Neural cell (in vitro differentiated cells): ENCODE measurements around the gene C10orf95. TPM values are rescaled to one million over a fixed set of nuclear protein-coding genes. Genes with fewer than 3 reads are reported as not detected.

ENCODE experiments used
- H2AFZ ChIP-seq: fragments of 200-600, 300-800 bp; sonication (generic), shearing (Covaris generic); 2 replicates; pipeline ENCODE4 v1.6.0; 2014; ENCODE audit warnings: low read depth, mild to moderate bottlenecking, antibody characterized with exemption, low read length, moderate library complexity
- H3F3A ChIP-seq: fragments of 200-600 bp; shearing (Covaris generic); 2 replicates; pipeline ENCODE4 v1.6.1; 2016; ENCODE audit warnings: mild to moderate bottlenecking, moderate library complexity, mixed read lengths, antibody characterized with exemption, low read length; ENCODE audit not compliant: insufficient read depth, poor library complexity, severe bottlenecking
- H3K27ac ChIP-seq: fragments of 200-600, 300-800 bp; sonication (generic), shearing (Covaris generic); 2 replicates; pipeline ENCODE4 v1.5.1; 2014; ENCODE audit warnings: mild to moderate bottlenecking, low read length, moderate library complexity
- H3K27me3 ChIP-seq: fragments of 300-800, 200-600 bp; sonication (generic), shearing (Covaris generic); 2 replicates; pipeline ENCODE4 v1.6.0; 2014; ENCODE audit warnings: mild to moderate bottlenecking, low read depth, low read length, moderate library complexity; ENCODE audit not compliant: insufficient read depth
- H3K36me3 ChIP-seq: fragments of 300-800, 200-600 bp; sonication (generic), shearing (Covaris generic); 2 replicates; pipeline ENCODE4 v1.5.1; 2014; ENCODE audit warnings: mild to moderate bottlenecking, antibody characterized with exemption, low read length, moderate library complexity; ENCODE audit not compliant: insufficient read depth
- H3K4me2 ChIP-seq: fragments of 300-800, 200-600 bp; sonication (generic), shearing (Covaris generic); 2 replicates; pipeline ENCODE4 v1.6.0; 2014; ENCODE audit warnings: mild to moderate bottlenecking, low read length
- H3K4me3 ChIP-seq: fragments of 300-800, 200-600 bp; sonication (generic), shearing (Covaris generic); 2 replicates; pipeline ENCODE4 v1.5.1; 2014; ENCODE audit warnings: mild to moderate bottlenecking, low read length, moderate library complexity
- H3K79me2 ChIP-seq: fragments of 200-600 bp; shearing (Covaris generic); replicated peaks from 2 replicates; pipeline ENCODE4 v1.6.0; 2014; ENCODE audit warnings: mild to moderate bottlenecking, low read length, moderate library complexity; ENCODE audit not compliant: insufficient read depth
- H3K9ac ChIP-seq: fragments of 300-800, 200-600 bp; sonication (generic), shearing (Covaris generic); 2 replicates; pipeline ENCODE4 v1.6.1; 2016; ENCODE audit warnings: mild to moderate bottlenecking, low read length, mixed read lengths
- H3K9me2 ChIP-seq: fragments of 200-600 bp; shearing (Covaris generic); 2 replicates; pipeline ENCODE4 v1.6.1; 2016; ENCODE audit warnings: mild to moderate bottlenecking, low read length, mixed read lengths; ENCODE audit not compliant: insufficient read depth
- H3K9me3 ChIP-seq: fragments of 200-600, 300-800 bp; sonication (generic), shearing (Covaris generic); 2 replicates; pipeline ENCODE4 v1.6.1; 2016; ENCODE audit warnings: mild to moderate bottlenecking, mixed run types, low read length, moderate library complexity, mixed read lengths
- H4K20me1 ChIP-seq: fragments of 200-600 bp; shearing (Covaris generic); 2 replicates; pipeline ENCODE4 v1.6.1; 2016; ENCODE audit warnings: mild to moderate bottlenecking, mixed run types; ENCODE audit not compliant: insufficient read depth
- CTCF ChIP-seq: fragments of 450-650 bp; IDR thresholded peaks from 2 replicates; pipeline ENCODE4 v1.5.1; 2014; ENCODE audit warnings: antibody characterized with exemption, mild to moderate bottlenecking, moderate library complexity; ENCODE audit not compliant: poor library complexity, severe bottlenecking
- EP300 ChIP-seq: fragments of 450-650 bp; conservative IDR thresholded peaks from 2 replicates; pipeline ENCODE4 v1.6.1; 2014; ENCODE audit warnings: antibody characterized with exemption, mild to moderate bottlenecking, moderate library complexity; ENCODE audit not compliant: poor library complexity, severe bottlenecking
- EZH2 ChIP-seq: fragments of 200-600, 300-800 bp; shearing (Covaris generic), sonication (generic); IDR thresholded peaks from 2 replicates; pipeline ENCODE4 v1.6.1; 2014; ENCODE audit warnings: antibody characterized with exemption, low read length, borderline replicate concordance, mild to moderate bottlenecking; ENCODE audit not compliant: insufficient read depth, poor library complexity, severe bottlenecking
- MXI1 ChIP-seq: fragments of 450-650 bp; conservative IDR thresholded peaks from 2 replicates; pipeline ENCODE4 v1.6.1; 2014; ENCODE audit warnings: antibody characterized with exemption, mild to moderate bottlenecking; ENCODE audit not compliant: poor library complexity, severe bottlenecking
- POLR2AphosphoS5 ChIP-seq: IDR thresholded peaks from 2 replicates; pipeline ENCODE4 v1.6.1; 2012
- RAD21 ChIP-seq: fragments of 450-650 bp; conservative IDR thresholded peaks from 2 replicates; pipeline ENCODE4 v1.6.1; 2014; ENCODE audit warnings: antibody characterized with exemption, mild to moderate bottlenecking, moderate library complexity
- REST ChIP-seq: IDR thresholded peaks from 2 replicates; pipeline ENCODE4 v1.6.1; 2012; ENCODE audit warnings: borderline replicate concordance
- SMC3 ChIP-seq: fragments of 450-650 bp; conservative IDR thresholded peaks from 2 replicates; pipeline ENCODE4 v1.6.1; 2014; ENCODE audit warnings: antibody characterized with exemption, mild to moderate bottlenecking, moderate library complexity; ENCODE audit not compliant: poor library complexity
- TAF1 ChIP-seq: IDR thresholded peaks from 2 replicates; pipeline ENCODE4 v1.6.1; 2012; ENCODE audit warnings: low read depth
- polyA plus RNA-seq: library from polyadenylated mRNA; depleted of rRNA; stranded (reverse); fragments of >200 nt; gene quantifications from 2 replicates; pipeline ENCODE4 v1.2.3, GENCODE V29; 2014

Gene C10orf95
- polyA plus RNA-seq, 1 donor from 2014 or later = not detected

GRCh38 chr10:102480396-102480795, 29.1 kb upstream of the C10orf95 start:
- Histone ChIP-seq H3K36me3 (no peaks in the 10 kb centered on the region), H3K4me2 (no peak overlapping the region), H3K27me3 (no peaks in the 10 kb centered on the region), H2AFZ (no peak overlapping the region), H3K27ac (no peak overlapping the region), H3F3A (no peaks in the 10 kb centered on the region), H3K9me2 (no peaks in the 10 kb centered on the region), H3K9ac (no peak overlapping the region), H4K20me1 (no peaks in the 10 kb centered on the region), H3K9me3 (no peaks in the 10 kb centered on the region), H3K79me2 (no peaks in the 10 kb centered on the region), H3K4me3 (no peak overlapping the region)
- TF ChIP-seq CTCF = no peak

- Histone ChIP-seq H3K9ac (no peak overlapping the region), H3K27ac (no peak overlapping the region), H3K36me3 (no peaks in the 10 kb centered on the region), H2AFZ (no peak overlapping the region), H3K79me2 (no peaks in the 10 kb centered on the region), H3K27me3 (no peaks in the 10 kb centered on the region), H3F3A (no peaks in the 10 kb centered on the region), H4K20me1 (no peaks in the 10 kb centered on the region), H3K4me3 (no peak overlapping the region), H3K4me2 (no peak overlapping the region), H3K9me2 (no peaks in the 10 kb centered on the region), H3K9me3 (no peaks in the 10 kb centered on the region)
- TF ChIP-seq EZH2 (no peak), EP300 (no peak), REST (no peak), TAF1 (no peak), CTCF (no peak), MXI1 (no peak), RAD21 (no peak), POLR2AphosphoS5 (no peak), SMC3 (no peak)
These were observed 28.3 kb upstream of the C10orf95 start for GRCh38 chr10:102479651-102480050.
